GM23338 (cell line): ENCODE results near the gene KCNJ11. TPM values are rescaled to one million over a fixed set of nuclear protein-coding genes. Genes with fewer than 3 reads are reported as not detected.
A peak's percentile ranks its signal among the peaks of the same experiment; 100 is the strongest.

Experiments
- ATAC-seq: fragments of 200-7000 bp; cut with Tn5 transposase; 3 replicates; pipeline ENCODE4 v1.9.1; 2020
- DNase-seq: peaks from one replicate; pipeline ENCODE4 v3.0.0-alpha.2; 2015; ENCODE audit warnings: low spot score
- H2AFZ ChIP-seq: fragments of 200-600 bp; sonication (generic); 2 replicates; pipeline ENCODE4 v1.8.0; 2016; ENCODE audit warnings: antibody characterized with exemption, mild to moderate bottlenecking, moderate library complexity
- H3F3A ChIP-seq: fragments of 200-600 bp; sonication (generic); replicated peaks from 2 replicates; pipeline ENCODE4 v1.8.0; 2017; ENCODE audit warnings: antibody characterized with exemption, mixed run types, low read depth
- H3K27ac ChIP-seq: fragments of 200-600 bp; sonication (generic); 2 replicates; pipeline ENCODE4 v1.6.1; 2016; ENCODE audit warnings: low read depth
- H3K27me3 ChIP-seq: fragments of 200-600 bp; sonication (generic); 2 replicates; pipeline ENCODE4 v1.8.0; 2016; ENCODE audit warnings: mild to moderate bottlenecking, mixed run types, moderate library complexity; ENCODE audit not compliant: insufficient read depth
- H3K36me3 ChIP-seq: fragments of 200-600 bp; sonication (generic); 2 replicates; pipeline ENCODE4 v1.8.0; 2016; ENCODE audit warnings: mild to moderate bottlenecking; ENCODE audit not compliant: insufficient read depth
- H3K4me1 ChIP-seq: fragments of 200-600 bp; sonication (generic); 2 replicates; pipeline ENCODE4 v1.8.0; 2016; ENCODE audit warnings: mild to moderate bottlenecking, moderate library complexity; ENCODE audit not compliant: insufficient read depth
- H3K4me2 ChIP-seq: fragments of 200-600 bp; sonication (generic); 2 replicates; pipeline ENCODE4 v1.7.1; 2017; ENCODE audit warnings: mixed run types
- H3K4me3 ChIP-seq: fragments of 200-600 bp; sonication (generic); 2 replicates; pipeline ENCODE4 v1.6.1; 2016; ENCODE audit warnings: mixed run types
- H3K79me2 ChIP-seq: fragments of 200-600 bp; sonication (generic); replicated peaks from 2 replicates; pipeline ENCODE4 v1.8.0; 2017; ENCODE audit warnings: mild to moderate bottlenecking; ENCODE audit not compliant: insufficient read depth
- H3K9me2 ChIP-seq: fragments of 200-600 bp; sonication (generic); 2 replicates; pipeline ENCODE4 v1.8.0; 2017; ENCODE audit not compliant: insufficient read depth
- H4K20me1 ChIP-seq: fragments of 200-600 bp; sonication (generic); replicated peaks from 2 replicates; pipeline ENCODE4 v1.8.0; 2017; ENCODE audit warnings: mild to moderate bottlenecking; ENCODE audit not compliant: insufficient read depth
- H3K27ac Mint-ChIP-seq: 2 replicates; pipeline ENCODE4 v1.8.0; 2020; ENCODE audit warnings: inconsistent platforms, mild to moderate bottlenecking, moderate library complexity, mixed read lengths
- H3K27me3 Mint-ChIP-seq: 3 replicates; pipeline ENCODE4 v1.8.0; 2022; ENCODE audit warnings: low read depth, mild to moderate bottlenecking, moderate library complexity, mixed read lengths, inconsistent platforms; ENCODE audit not compliant: insufficient read depth, poor library complexity
- H3K36me3 Mint-ChIP-seq: 3 replicates; pipeline ENCODE4 v1.8.0; 2021; ENCODE audit warnings: low read depth, mild to moderate bottlenecking, inconsistent platforms, moderate library complexity, mixed read lengths
- H3K4me1 Mint-ChIP-seq: 3 replicates; pipeline ENCODE4 v1.8.0; 2020; ENCODE audit warnings: mild to moderate bottlenecking, inconsistent platforms, mixed read lengths
- H3K4me3 Mint-ChIP-seq: 3 replicates; pipeline ENCODE4 v1.8.0; 2021; ENCODE audit warnings: moderate library complexity, mild to moderate bottlenecking, inconsistent platforms, mixed read lengths
- H3K9me3 Mint-ChIP-seq: 3 replicates; pipeline ENCODE4 v1.8.0; 2020; ENCODE audit warnings: moderate library complexity, mild to moderate bottlenecking, inconsistent platforms, mixed read lengths
- CREB1 ChIP-seq: fragments of 250-450 bp; sonication (Bioruptor Pico); IDR thresholded peaks from 2 replicates; pipeline ENCODE4 v1.5.0; 2020; ENCODE audit warnings: low read depth, mild to moderate bottlenecking, moderate library complexity
- CTCF ChIP-seq, 2 experiments: fragments of 200-600 bp in 1 of 2; sonication (generic) in 1 of 2; conservative IDR thresholded peaks; 2 replicates each; pipeline versions ENCODE4 v1.5.1 to v1.6.1; 2016 to 2017; ENCODE audit warnings: antibody characterized with exemption in 2 of 2, low read depth in 2 of 2, mild to moderate bottlenecking in 2 of 2, moderate library complexity in 1 of 2
- ETS1 ChIP-seq: IDR thresholded peaks from 2 replicates; pipeline ENCODE4 v1.6.1; 2016; ENCODE audit warnings: antibody characterized with exemption
- EZH2phosphoT487 ChIP-seq: fragments of 200-600 bp; sonication (generic); IDR thresholded peaks from one replicate; pipeline ENCODE4 v1.8.1; 2018; ENCODE audit warnings: antibody characterized with exemption; ENCODE audit not compliant: unreplicated experiment
- JUNB ChIP-seq: IDR thresholded peaks from one replicate; pipeline ENCODE4 v1.6.1; 2016; ENCODE audit warnings: antibody characterized with exemption; ENCODE audit not compliant: unreplicated experiment
- NANOG ChIP-seq: IDR thresholded peaks from 2 replicates; pipeline ENCODE4 v1.6.1; 2016; ENCODE audit warnings: antibody characterized with exemption, borderline replicate concordance
- POLR2AphosphoS5 ChIP-seq: IDR thresholded peaks from 2 replicates; pipeline ENCODE4 v1.6.1; 2016; ENCODE audit warnings: antibody characterized with exemption, low read depth
- STAT1 ChIP-seq: IDR thresholded peaks from one replicate; pipeline ENCODE4 v1.6.1; 2016; ENCODE audit warnings: antibody characterized with exemption; ENCODE audit not compliant: unreplicated experiment
- ZNF114 ChIP-seq: fragments of 250-450 bp; sonication (Bioruptor Pico); IDR thresholded peaks from 2 replicates; pipeline ENCODE4 v1.5.0; 2020; ENCODE audit warnings: mild to moderate bottlenecking, moderate library complexity
- ZNF462 ChIP-seq: fragments of 250-450 bp; sonication (Bioruptor Pico); IDR thresholded peaks from 2 replicates; pipeline ENCODE4 v1.5.0; 2020; ENCODE audit warnings: mild to moderate bottlenecking, moderate library complexity
- polyA plus RNA-seq: library from polyadenylated mRNA; unstranded; fragments of >200 nt; fragmentation: Nextera tagmentation; extraction: Ambion mirVana; gene quantifications from 2 replicates; pipeline ENCODE4 v1.2.1, GENCODE V29; 2016
- total RNA-seq: library from RNA; depleted of rRNA; stranded (reverse); fragments of >200 nt; shearing (Covaris generic); gene quantifications from 2 replicates; pipeline ENCODE4 v1.2.3, GENCODE V29; 2014

Gene KCNJ11
- total and polyA plus RNA-seq, 2 experiments from 2014 or later = 0.89 to 7.9 TPM

- H3K4me3 ChIP-seq = no peak overlapping the region
- DNase-seq (peak; percentile 26), ATAC-seq (peak; percentile 48)
- no peaks in the 10 kb centered on the region for H3K9me2 ChIP-seq
- H3K27me3 ChIP-seq = peaks cover 14% of the 10 kb centered on the region; the same call in 1 of the 2 replicates
- H3K79me2 ChIP-seq = no peaks in the 10 kb centered on the region
- 0 out of 2 replicates have a peak, but pooled peaks cover 3% of the 10 kb centered on the region for H4K20me1 ChIP-seq
- no peaks in the 10 kb centered on the region for H3K36me3 Mint-ChIP-seq
- TF ChIP-seq CTCF (conservative IDR thresholded peaks at IDR 0.05; ENCODE audit: low read depth in 2 of 2) (no peak), CREB1 (no peak), STAT1 (no peak), EZH2phosphoT487 (no peak)
- H3K27ac Mint-ChIP-seq = no peak overlapping the region
- no peaks in the 10 kb centered on the region for H3K36me3 ChIP-seq
- H3K4me1 Mint-ChIP-seq = peaks cover 9% of the 10 kb centered on the region
- H3K27me3 Mint-ChIP-seq = peaks cover 3% of the 10 kb centered on the region
- peaks cover 9% of the 10 kb centered on the region; the same call in 1 of the 2 replicates for H3K4me1 ChIP-seq
- no peaks in the 10 kb centered on the region for H3K9me3 Mint-ChIP-seq
- no peaks in the 10 kb centered on the region for H3F3A ChIP-seq
- H3K4me3 Mint-ChIP-seq = no peak overlapping the region
- H3K4me2 ChIP-seq = no peak overlapping the region
- H2AFZ ChIP-seq = no peak overlapping the region
- no peak overlapping the region for H3K27ac ChIP-seq
Measured at GRCh38 chr11:17343907-17344306, 44.6 kb downstream of the KCNJ11 start.

- Histone ChIP-seq H4K20me1 (0 out of 2 replicates have a peak, but pooled peaks cover 3% of the 10 kb centered on the region), H3K4me3 (no peak overlapping the region), H2AFZ (no peak overlapping the region), H3K36me3 (no peaks in the 10 kb centered on the region), H3K27me3 (peaks cover 7% of the 10 kb centered on the region; the same call in 1 of the 2 replicates), H3F3A (no peaks in the 10 kb centered on the region), H3K4me1 (peaks cover 9% of the 10 kb centered on the region; the same call in 1 of the 2 replicates), H3K4me2 (no peak overlapping the region), H3K9me2 (no peaks in the 10 kb centered on the region), H3K27ac (no peak overlapping the region), H3K79me2 (no peaks in the 10 kb centered on the region)
- Mint-ChIP-seq H3K27me3 (no peaks in the 10 kb centered on the region), H3K9me3 (no peaks in the 10 kb centered on the region), H3K4me1 (peaks cover 9% of the 10 kb centered on the region), H3K36me3 (no peaks in the 10 kb centered on the region), H3K27ac (no peak overlapping the region), H3K4me3 (no peak overlapping the region)
- DNase-seq (no peak), ATAC-seq (no peak)
- TF ChIP-seq CREB1 = no peak
- TF ChIP-seq JUNB = no peak
- no peak for TF ChIP-seq ZNF114 (CRISPR knock-in tag)
- TF ChIP-seq ZNF462 = no peak
- no peak for TF ChIP-seq EZH2phosphoT487
- TF ChIP-seq NANOG = no peak
- TF ChIP-seq ETS1 = no peak
- TF ChIP-seq STAT1 = no peak
- no peak for TF ChIP-seq POLR2AphosphoS5
Measured at GRCh38 chr11:17343257-17343656, 45.2 kb downstream of the KCNJ11 start.
